ENCODE data around the gene SELENOF.

DNA sequence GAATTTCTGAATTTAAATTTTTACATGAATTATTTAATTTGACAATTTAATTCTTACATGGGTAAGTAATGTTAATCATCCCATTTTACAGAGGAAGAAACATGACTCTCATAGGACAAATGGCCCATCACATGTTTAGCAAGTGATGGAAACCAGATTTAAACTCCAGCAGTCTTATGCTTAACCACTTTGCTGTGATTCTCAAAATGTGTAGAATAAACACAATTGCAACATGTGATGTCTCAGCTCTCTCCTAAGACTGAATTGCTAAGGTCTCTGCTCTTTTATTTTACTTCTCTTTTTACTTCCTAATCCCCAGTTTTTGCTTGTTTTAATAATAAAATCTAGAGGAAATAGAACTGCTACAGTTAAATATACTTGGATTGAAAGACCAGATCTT lies 43.3 kb upstream of the SELENOF start:
- TF ChIP-seq, protein P1, sequence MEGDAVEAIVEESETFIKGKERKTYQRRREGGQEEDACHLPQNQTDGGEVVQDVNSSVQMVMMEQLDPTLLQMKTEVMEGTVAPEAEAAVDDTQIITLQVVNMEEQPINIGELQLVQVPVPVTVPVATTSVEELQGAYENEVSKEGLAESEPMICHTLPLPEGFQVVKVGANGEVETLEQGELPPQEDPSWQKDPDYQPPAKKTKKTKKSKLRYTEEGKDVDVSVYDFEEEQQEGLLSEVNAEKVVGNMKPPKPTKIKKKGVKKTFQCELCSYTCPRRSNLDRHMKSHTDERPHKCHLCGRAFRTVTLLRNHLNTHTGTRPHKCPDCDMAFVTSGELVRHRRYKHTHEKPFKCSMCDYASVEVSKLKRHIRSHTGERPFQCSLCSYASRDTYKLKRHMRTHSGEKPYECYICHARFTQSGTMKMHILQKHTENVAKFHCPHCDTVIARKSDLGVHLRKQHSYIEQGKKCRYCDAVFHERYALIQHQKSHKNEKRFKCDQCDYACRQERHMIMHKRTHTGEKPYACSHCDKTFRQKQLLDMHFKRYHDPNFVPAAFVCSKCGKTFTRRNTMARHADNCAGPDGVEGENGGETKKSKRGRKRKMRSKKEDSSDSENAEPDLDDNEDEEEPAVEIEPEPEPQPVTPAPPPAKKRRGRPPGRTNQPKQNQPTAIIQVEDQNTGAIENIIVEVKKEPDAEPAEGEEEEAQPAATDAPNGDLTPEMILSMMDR (conservative IDR thresholded peaks at IDR 0.05; ENCODE audit: low read depth, low read length), result no peak
- no peak for TF ChIP-seq CEBPB (IDR thresholded peaks at IDR 0.05; ENCODE audit: low read depth, low read length)
- TF ChIP-seq RCOR1 (IDR thresholded peaks at IDR 0.05; ENCODE audit: insufficient replicate concordance, low read length), result no peak
- TF ChIP-seq POLR2A (IDR thresholded peaks at IDR 0.05; ENCODE audit: low read depth, low read length), result no peak
- TF ChIP-seq SMC3 (IDR thresholded peaks at IDR 0.05; ENCODE audit: low read depth, low read length), result no peak
- TF ChIP-seq, protein P2, sequence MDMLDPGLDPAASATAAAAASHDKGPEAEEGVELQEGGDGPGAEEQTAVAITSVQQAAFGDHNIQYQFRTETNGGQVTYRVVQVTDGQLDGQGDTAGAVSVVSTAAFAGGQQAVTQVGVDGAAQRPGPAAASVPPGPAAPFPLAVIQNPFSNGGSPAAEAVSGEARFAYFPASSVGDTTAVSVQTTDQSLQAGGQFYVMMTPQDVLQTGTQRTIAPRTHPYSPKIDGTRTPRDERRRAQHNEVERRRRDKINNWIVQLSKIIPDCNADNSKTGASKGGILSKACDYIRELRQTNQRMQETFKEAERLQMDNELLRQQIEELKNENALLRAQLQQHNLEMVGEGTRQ (IDR thresholded peaks at IDR 0.05; ENCODE audit: low read depth, low read length), result no peak

Data from IMR-90 (cell line).